Calu3 (cell line): Measurements from ENCODE around the gene DACT2. TPM values are rescaled to one million over a fixed set of nuclear protein-coding genes. Genes with fewer than 3 reads are reported as not detected.
"Not testable (repeated sequence)": the region's sequence is repeated elsewhere in the genome, so short reads cannot be mapped to it uniquely, and the experiment has no call there.

ENCODE experiments used
- BruUV-seq: library from RNA; stranded (reverse); fragments of 400-500 nt; replicated peaks from 2 replicates; lab custom pipeline; 2021; lab: Mats Ljungman, UMichigan
- CTCF ChIA-PET: fragments of 300-600 bp; sonication (Branson Sonifier 250); formaldehyde crosslinking; loops from one replicate; lab custom pipeline; 2022; ENCODE audit warnings: antibody characterized with exemption; lab: Charles Lee
- DNase-seq: peaks from one replicate; pipeline ENCODE4 v3.0.0; 2022
- H3K27ac Mint-ChIP-seq: one replicate; pipeline ENCODE4 v1.8.0; 2022; ENCODE audit warnings: mixed read lengths; ENCODE audit not compliant: unreplicated experiment
- H3K27me3 Mint-ChIP-seq: one replicate; pipeline ENCODE4 v1.8.0; 2022; ENCODE audit warnings: mixed read lengths; ENCODE audit not compliant: unreplicated experiment
- H3K36me3 Mint-ChIP-seq: one replicate; pipeline ENCODE4 v1.8.0; 2022; ENCODE audit warnings: mild to moderate bottlenecking, moderate library complexity, mixed read lengths; ENCODE audit not compliant: insufficient read depth, unreplicated experiment
- H3K4me1 Mint-ChIP-seq: one replicate; pipeline ENCODE4 v1.8.0; 2022; ENCODE audit warnings: mild to moderate bottlenecking, low read depth, mixed read lengths; ENCODE audit not compliant: unreplicated experiment
- H3K4me3 Mint-ChIP-seq: one replicate; pipeline ENCODE4 v1.8.0; 2022; ENCODE audit warnings: mild to moderate bottlenecking, low read depth, moderate library complexity, mixed read lengths; ENCODE audit not compliant: unreplicated experiment
- H3K9me3 Mint-ChIP-seq: one replicate; pipeline ENCODE4 v1.8.0; 2022; ENCODE audit warnings: low read depth, mixed read lengths; ENCODE audit not compliant: unreplicated experiment
- CTCF ChIP-seq: fragments of 200-600 bp; IDR thresholded peaks from one replicate; pipeline ENCODE4 v1.8.0; 2022; ENCODE audit warnings: antibody characterized with exemption; ENCODE audit not compliant: unreplicated experiment
- intact Hi-C: fragments of 100-400 bp; cut with micrococcal nuclease; formaldehyde crosslinking; loops from one replicate; pipeline ENCODE4 v1.10.0; 2022; ENCODE audit not compliant: unreplicated experiment
- total RNA-seq: library from RNA; stranded (reverse); gene quantifications from 2 replicates; pipeline ENCODE4 v1.2.3, GENCODE V29; 2022

Gene DACT2
- total RNA-seq, 1 experiment from 2014 or later = not detected

DNA sequence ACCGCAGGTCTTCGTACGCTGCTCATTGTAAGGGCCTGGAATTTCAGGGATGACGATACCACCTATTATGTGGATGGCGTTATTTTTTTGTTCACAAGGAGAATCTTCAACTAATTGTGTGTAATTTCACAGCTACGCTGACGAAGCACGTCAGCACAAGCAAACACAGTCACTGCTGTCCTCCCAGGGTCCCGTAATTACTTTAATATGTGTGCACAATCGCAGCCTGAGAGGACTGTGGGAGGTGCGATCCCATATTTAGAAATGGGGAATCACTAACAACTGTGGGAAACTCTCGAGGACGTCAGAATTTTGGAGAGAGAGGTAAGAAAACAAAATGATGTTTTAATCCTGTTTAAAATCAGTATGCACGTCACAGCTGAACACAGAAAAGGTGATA is 40.2 kb upstream of the DACT2 start:
- Mint-ChIP-seq H3K27ac (no peak overlapping the region), H3K4me1 (no peaks in the 10 kb centered on the region), H3K9me3 (peaks cover 3% of the 10 kb centered on the region), H3K27me3 (peaks cover 29% of the 10 kb centered on the region), H3K36me3 (peaks cover 9% of the 10 kb centered on the region), H3K4me3 (no peak overlapping the region)
- TF ChIP-seq CTCF = no peak
- BruUV-seq = no TSS peak
- CTCF ChIA-PET = no interaction called here
- intact Hi-C loops = no loop called here
- no peak for DNase-seq

GRCh38 chr6:168358842-168359420 is 39.4 kb upstream of the DACT2 start:
- Mint-ChIP-seq H3K27me3 (peaks cover 29% of the 10 kb centered on the region), H3K36me3 (peaks cover 1% of the 10 kb centered on the region), H3K4me3 (no peak overlapping the region), H3K27ac (no peak overlapping the region), H3K9me3 (peaks cover 3% of the 10 kb centered on the region), H3K4me1 (no peaks in the 10 kb centered on the region)
- DNase-seq = no peak
- TF ChIP-seq CTCF = no peak
- BruUV-seq = no TSS peak
- CTCF ChIA-PET = no interaction called here
- intact Hi-C loops = no loop called here

- peaks cover 32% of the 10 kb centered on the region for H3K27me3 Mint-ChIP-seq
- DNase-seq, H3K4me1 Mint-ChIP-seq, H3K27ac Mint-ChIP-seq, CTCF ChIA-PET, H3K9me3 Mint-ChIP-seq, H3K4me3 Mint-ChIP-seq, BruUV-seq, H3K36me3 Mint-ChIP-seq: not testable (repeated sequence)
- intact Hi-C loops = loop anchor here (2.0 kb wide), 1 partner anchor 206 kb away; no protein-coding TSS in a partner anchor
These were observed 37.3 kb upstream of the DACT2 start for GRCh38 chr6:168356872-168357271.

- TF ChIP-seq CTCF = peak; percentile 89
- H3K9me3 Mint-ChIP-seq = peaks cover 3% of the 10 kb centered on the region
- H3K27me3 Mint-ChIP-seq = peaks cover 41% of the 10 kb centered on the region
- H3K4me3 Mint-ChIP-seq = no peak overlapping the region
- no peak overlapping the region for H3K27ac Mint-ChIP-seq
- CTCF ChIA-PET = interaction anchor here (0.7 to 1.3 kb wide), 5 partner anchors 13 to 200 kb away, joined by 3 to 6 read pairs (median 3); no protein-coding TSS in a partner anchor
- peak; percentile 77 for DNase-seq
- intact Hi-C loops = loop anchor here (2.0 kb wide), 2 partner anchors 153 to 205 kb away; no protein-coding TSS in a partner anchor
- no TSS peak for BruUV-seq
- no peaks in the 10 kb centered on the region for H3K36me3 Mint-ChIP-seq
- no peaks in the 10 kb centered on the region for H3K4me1 Mint-ChIP-seq
These were observed 36.3 kb upstream of the DACT2 start for GRCh38 chr6:168355716-168356522.
